NCI-H2227 (cell line): Measurements from ENCODE around the gene NPSR1.

ENCODE experiments used
- DNase-seq: peaks from one replicate; lab custom pipeline; 2025; ENCODE audit not compliant: unreplicated experiment; lab: John Stamatoyannopoulos, UW

Gene NPSR1

GRCh38 chr7:34719636-34720035 is 61.6 kb downstream of the NPSR1 start:
- DNase-seq, result no peak

GRCh38 chr7:34720289-34720688 is 62.3 kb downstream of the NPSR1 start:
- no peak for DNase-seq

GRCh38 chr7:34723338-34723737 is 65.3 kb downstream of the NPSR1 start:
- DNase-seq, result no peak

DNA sequence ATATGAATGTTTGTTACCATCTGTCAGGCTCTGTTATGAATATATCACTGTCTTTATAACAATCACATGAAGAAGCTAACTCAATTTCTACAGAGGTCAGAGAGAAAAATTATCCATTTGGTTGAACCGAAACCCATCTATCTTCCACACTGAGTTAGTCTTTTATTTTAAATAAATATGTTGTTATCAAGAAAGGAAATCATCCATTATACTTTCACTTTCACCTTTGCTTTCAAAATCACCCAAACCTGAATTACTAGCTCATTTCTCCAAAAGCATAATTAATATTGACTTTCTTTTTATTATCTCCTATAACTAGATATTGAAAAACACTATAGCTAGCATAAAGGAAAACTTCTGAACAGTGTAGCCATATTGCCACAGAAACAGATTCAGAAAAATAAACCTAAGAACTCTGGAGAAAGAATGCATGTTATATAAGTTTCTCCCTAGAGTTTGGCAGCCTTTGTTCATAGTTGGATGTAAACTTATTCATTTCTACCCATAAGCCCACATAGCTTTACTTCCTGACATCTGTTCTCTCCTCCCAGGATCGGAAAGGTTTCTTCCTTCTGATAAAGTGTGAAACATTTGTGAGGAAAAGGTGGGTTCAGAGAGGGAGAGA is 66.0 kb downstream of the NPSR1 start:
- no peak for DNase-seq

- DNase-seq, result no peak
Measured at GRCh38 chr7:34726221-34726620, 68.2 kb downstream of the NPSR1 start.

DNA sequence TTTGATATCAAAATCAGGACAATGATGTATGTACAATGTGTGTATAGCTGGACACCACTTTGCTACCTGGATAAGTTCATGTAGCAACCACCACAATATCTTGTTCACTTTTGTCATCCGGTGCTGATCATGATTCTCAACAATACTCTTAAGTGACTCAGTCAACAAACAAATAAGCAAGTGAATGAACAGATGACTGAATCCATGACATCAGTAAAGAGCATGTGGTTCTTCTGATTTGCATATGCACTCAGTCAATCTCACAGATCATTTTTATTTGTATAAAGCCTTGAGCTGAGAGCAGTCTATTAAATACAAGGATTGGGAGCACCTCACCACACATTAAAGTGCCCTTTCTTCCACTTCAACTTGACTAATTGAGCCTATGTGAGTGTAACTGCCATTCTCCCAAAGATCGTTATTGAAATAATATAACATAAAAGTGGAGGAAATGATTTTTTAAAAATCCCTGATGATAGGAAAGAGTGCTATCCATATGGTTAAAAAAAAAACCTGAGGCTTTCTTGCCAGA is 69.5 kb downstream of the NPSR1 start:
- no peak for DNase-seq

- DNase-seq, result no peak
Measured at GRCh38 chr7:34728156-34728555, 70.1 kb downstream of the NPSR1 start.

DNA sequence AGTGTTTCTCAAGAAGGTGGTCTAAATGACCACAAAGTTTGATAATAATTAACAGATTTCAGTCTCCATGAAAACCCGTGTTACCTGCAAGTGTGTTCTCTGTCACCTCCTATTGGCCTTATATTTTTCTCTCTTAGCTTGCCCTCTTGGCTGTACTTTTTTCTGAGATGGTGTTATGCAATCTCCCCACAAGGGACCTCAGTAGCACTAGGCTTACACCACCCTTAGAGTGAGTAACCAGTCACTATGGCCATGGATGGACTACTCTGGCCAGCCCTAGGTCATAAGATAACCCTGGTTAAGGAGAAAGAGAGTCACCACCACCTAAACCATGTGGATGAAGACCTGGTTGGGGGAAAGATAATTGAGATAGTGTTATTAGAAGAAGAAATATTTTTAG is 76.8 kb downstream of the NPSR1 start:
- no peak for DNase-seq

- DNase-seq, result no peak
Measured at GRCh38 chr7:34735526-34735925, 77.5 kb downstream of the NPSR1 start.

DNA sequence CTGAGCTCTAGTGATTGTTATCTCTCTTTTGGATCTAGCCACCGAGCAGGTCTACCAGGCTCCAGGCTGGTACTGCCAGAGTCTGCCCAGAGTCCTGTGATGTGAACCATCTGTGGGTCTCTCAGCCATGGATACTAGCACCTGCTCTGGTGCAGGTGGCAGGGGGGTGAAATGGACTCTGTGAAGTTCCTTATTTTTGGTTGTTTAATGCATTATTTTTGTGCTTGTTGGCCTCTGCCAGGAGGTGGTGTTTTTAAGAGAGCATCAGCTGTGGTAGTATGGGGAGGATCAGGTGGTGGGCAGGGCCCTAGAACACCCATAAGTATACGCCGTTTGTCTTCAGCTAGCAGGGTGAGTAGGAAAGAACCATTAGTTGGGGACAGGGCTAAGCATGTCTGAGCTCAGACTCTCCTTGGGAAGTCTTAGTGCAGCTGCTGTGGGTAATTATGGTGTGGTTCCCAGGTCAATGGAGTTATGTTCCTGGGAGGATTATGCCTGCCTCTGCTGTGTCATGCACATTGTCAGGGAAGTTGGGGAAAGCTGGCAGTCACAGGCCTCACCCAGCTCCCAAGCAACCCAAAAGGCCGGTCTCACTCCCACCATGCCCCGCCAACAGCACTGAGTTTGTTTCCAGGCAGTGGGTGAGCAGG is 81.8 kb downstream of the NPSR1 start:
- DNase-seq, result no peak

GRCh38 chr7:34740840-34741239 is 82.8 kb downstream of the NPSR1 start:
- no peak for DNase-seq

DNA sequence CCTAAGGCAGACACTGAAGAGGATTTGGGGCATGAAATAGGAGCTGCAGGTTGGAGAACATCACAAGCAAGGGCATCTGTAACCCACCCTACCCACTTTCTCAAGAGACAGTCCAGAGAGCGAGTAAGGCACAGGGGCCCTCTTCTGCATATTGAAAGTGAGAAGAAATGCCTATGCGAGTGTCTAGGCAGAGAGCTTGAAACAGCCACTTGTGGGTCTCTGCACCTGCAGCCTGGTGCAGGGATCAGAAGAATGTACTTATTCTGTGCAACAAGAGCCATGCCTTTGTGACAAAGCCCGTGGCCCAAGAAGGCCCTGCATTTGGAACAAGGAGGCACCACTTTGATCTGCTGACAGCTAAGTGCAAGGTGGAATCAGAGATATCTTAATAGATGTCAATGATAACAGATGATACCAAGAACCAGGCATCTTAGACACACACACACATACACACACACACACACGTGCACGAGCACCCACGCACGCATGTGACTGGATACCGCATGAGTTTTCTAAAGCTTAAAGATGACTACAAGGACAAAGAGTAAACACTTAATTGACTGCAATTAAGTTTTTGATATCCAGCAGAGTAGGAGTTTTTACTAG is 89.3 kb downstream of the NPSR1 start:
- no peak for DNase-seq

DNA sequence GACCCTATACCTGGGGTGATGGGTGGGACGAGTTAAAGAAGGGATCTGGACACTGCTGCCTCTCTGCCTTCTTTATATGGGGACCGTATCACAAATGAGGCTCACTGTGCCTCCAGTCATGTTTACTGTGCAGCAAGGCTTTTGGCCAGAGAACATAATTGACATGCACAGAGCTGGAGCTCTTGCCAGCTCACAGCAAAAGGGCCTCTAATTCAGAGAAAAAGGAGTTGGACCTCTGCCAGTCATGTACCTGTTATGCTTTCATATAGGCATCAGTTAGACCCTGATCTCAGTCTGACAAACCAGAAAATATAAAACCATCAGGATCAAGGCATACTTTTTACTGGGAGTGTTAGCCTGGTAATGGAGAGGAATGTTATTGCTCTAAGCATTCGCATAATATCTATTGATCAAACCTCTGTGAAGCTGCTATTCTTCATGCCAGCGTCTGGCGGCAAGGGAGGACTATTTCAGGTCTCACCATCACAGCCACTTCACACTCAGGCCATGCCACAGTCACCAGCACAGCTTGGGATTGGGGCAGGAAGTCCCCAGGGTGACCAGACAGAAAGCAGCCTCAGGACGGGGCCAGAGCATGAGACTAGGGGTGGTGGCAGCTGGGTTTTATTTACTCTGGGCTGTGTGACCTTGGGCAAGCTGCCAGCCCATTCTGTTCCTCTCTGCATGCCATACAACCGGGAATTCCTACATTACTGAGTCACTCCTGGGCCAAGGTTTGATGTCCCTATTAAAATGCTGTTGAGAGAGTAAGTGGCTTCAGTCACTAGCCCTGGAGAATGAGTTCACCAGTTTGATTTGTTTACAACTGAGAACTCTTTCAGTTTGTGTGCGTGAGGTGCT is 90.1 kb downstream of the NPSR1 start:
- DNase-seq, result peak; percentile 15

DNA sequence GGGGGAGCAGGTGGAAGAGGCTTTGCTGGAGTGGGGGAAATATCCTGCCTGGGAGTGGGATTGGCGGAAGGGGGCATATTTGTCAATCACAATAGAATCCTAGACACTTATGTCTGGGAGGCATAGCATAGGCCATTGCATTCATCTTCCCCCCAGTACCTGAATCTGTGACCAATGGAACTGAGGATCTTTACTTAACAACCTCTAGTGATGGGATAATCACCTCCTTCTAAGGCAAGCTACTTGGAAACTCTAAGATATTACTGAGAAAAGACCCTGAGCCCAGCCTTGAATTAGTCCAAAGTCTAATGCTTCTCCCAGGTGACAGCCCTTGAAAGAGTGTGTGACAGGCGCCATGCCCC is 90.7 kb downstream of the NPSR1 start:
- DNase-seq, result no peak

DNA sequence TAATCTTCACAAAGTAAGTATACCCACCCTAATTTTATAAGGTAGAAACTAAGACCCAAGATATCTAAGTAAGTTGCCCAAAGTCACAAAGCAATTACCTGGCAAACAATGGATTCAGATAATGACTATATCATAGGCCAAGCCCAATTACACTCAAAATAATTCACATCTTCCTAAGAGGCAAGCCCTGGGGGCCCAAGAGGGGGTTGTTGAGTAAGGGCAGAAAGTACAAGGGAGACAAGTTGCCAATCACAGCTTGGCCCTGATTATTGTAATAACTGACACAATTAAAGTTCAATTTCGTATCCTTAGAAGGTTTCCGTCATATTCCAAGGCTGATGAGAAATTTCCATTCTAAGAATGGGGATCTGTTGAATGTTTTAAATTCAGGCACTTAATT is 91.4 kb downstream of the NPSR1 start:
- no peak for DNase-seq

DNA sequence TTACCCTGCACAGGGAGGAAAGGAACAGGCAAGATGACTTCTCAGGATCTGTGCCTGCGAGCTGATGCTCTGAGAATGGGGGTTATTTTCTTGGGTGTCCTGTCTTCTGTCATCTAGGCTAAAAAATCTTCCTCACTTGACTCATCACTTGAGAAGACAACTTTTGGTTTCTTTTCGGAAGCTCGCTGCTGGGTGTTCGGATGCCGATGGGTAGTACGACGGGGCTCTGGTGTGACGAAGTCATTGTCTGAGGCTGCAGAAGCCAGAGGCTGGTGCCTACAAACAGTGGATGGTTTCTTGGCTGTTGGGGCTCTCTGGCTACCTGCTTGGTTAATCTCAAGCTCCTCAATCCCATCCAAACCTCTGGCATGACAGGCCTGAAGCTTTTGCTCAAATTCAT is 92.2 kb downstream of the NPSR1 start:
- no peak for DNase-seq

DNA sequence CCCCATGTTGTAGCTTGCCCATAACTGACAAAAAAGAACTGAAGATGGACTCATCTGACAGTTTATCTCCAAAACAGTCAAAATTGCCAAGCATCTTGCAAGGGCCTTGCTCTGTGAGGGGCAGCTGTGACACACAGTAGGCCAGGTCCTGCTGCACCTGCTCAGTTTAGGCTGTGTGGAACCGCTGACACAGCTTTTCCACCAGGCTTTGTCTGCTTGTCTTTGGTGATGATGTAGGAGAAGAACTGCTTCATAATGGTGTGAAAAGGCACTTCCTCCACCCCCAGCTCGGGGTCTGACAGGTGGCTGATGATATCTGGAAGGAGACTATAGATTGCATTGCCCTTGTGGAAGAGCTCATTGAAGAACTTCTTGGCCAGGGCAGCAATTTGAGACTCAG is 92.6 kb downstream of the NPSR1 start:
- DNase-seq, result no peak

DNA sequence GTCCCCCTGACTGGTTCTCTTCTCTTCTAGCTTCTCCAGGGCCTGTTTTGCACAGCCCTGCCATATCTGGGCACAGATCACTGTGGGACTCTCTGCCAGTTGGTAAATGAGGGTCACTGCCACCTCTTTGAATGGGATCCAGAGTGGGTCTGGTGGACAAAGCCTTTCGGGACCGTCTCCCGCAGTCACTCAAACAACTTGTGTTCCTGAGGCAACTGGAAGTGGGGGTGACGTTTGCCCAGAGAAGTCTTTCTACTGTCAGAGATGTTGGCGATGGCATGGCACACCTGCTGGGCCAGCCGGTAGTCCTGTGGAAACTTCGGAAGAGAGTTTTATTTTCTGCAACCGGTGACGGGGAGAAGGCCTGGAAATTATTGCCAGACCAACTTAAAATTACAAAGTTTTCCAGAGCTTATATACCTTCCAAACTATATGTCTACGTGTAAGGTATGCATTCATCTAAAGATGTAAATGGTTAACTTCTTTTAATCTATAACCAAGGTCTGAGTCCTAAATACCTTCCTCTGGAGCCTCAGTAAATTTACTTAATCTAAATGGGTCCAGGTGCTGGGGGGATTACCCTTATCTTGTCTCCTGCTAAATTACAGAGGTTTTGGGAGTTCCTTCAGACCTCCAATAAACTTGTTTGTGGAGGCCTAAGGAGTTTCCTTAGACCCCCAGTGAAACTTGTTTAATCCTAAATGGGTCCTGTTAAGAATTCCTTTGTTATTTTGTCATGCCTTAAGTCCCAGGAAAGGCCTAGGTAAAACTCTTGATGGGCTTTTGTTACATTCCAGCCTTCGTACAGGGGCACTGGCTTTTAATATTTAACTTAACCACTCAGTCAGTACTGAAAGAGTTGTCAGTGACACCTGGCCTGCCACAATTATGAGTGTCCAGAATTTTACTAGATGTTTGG is 94.0 kb downstream of the NPSR1 start:
- no peak for DNase-seq

GRCh38 chr7:34752929-34753328 is 94.9 kb downstream of the NPSR1 start:
- DNase-seq, result no peak

DNA sequence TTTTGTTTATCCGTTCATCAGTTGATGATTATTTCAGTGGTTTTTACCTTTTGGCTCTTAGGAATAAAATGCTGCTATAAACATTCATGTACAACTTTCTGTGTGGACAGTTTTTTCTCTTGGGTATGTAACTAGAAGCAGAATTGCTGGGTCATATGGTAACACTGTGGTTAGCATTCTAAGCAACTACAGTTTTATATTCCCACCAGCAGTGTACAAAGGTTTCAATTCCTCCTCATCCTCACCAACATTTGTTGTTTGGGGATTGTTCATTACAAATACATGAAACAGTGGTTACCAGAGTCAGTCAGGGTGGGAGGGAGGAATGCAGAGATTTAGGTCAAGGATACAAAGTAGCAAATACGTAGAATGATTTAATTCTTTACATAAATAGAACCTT is 97.0 kb downstream of the NPSR1 start:
- no peak for DNase-seq

DNA sequence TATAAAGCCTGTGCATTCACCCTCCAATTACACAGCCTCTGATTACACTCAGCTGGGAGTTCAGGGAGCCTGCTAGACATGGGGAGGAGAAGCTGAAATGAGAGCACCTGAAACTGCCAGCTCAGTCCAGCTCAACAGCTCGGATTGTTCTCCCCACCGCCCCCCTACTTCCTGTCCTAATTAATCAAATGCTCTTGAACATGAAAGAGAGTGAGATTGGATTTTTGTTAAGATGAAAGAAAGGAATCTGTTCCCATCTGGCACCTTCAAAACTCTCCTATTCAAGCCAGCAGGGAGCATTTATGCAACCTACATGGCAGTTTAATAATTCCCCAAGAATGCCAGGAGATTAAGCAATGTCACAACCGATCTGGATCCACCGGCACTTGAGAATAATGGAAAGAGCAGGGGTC is 98.0 kb downstream of the NPSR1 start:
- DNase-seq, result no peak
